WTC11 (cell line): ENCODE results near the gene MAPKAPK3. TPM values are rescaled to one million over a fixed set of nuclear protein-coding genes. Genes with fewer than 3 reads are reported as not detected.

Experiments
- ATAC-seq: fragments of 200-7000 bp; cut with Tn5 transposase; 2 replicates; pipeline ENCODE4 v1.10.0; 2021; ENCODE audit warnings: mild to moderate bottlenecking, moderate library complexity
- CTCF ChIA-PET: fragments of 300-600 bp; sonication (Branson Sonifier 250); formaldehyde crosslinking; loops from one replicate; lab custom pipeline; 2021; ENCODE audit warnings: antibody characterized with exemption; lab: Charles Lee
- POLR2A ChIA-PET: fragments of 350-600 bp; sonication (Branson Sonifier 250); formaldehyde crosslinking; loops from one replicate; lab custom pipeline; 2021; ENCODE audit warnings: antibody characterized with exemption; lab: Charles Lee
- DNase-seq: peaks from one replicate; pipeline ENCODE4 v3.0.0; 2021; ENCODE audit warnings: low spot score
- H3K27ac Mint-ChIP-seq: 2 replicates; pipeline ENCODE4 v1.8.0; 2021; ENCODE audit warnings: mixed read lengths
- H3K27me3 Mint-ChIP-seq: 2 replicates; pipeline ENCODE4 v1.8.0; 2021; ENCODE audit warnings: low read depth, mild to moderate bottlenecking, moderate library complexity, mixed read lengths
- H3K36me3 Mint-ChIP-seq: 2 replicates; pipeline ENCODE4 v1.8.0; 2021; ENCODE audit warnings: mixed read lengths
- H3K4me1 Mint-ChIP-seq: 2 replicates; pipeline ENCODE4 v1.8.0; 2022; ENCODE audit warnings: mixed read lengths
- H3K4me3 Mint-ChIP-seq: 2 replicates; pipeline ENCODE4 v1.8.0; 2021; ENCODE audit warnings: mild to moderate bottlenecking, moderate library complexity, mixed read lengths
- H3K9me3 Mint-ChIP-seq: 2 replicates; pipeline ENCODE4 v1.8.0; 2021; ENCODE audit warnings: mixed read lengths
- ARID4B ChIP-seq: sonication (generic); formaldehyde crosslinking; IDR thresholded peaks from 2 replicates; pipeline ENCODE4 v1.8.0; 2023; ENCODE audit warnings: missing genetic modification reagents, mild to moderate bottlenecking, borderline replicate concordance
- CBFB ChIP-seq: sonication (generic); formaldehyde crosslinking; IDR thresholded peaks from 2 replicates; pipeline ENCODE4 v1.8.1; 2022; ENCODE audit warnings: mild to moderate bottlenecking, low read depth, missing genetic modification reagents
- CDX4 ChIP-seq: fragments of 250-450 bp; sonication (Bioruptor Pico); IDR thresholded peaks from 2 replicates; pipeline ENCODE4 v1.9.0; 2021; ENCODE audit warnings: moderate library complexity, mild to moderate bottlenecking, inconsistent platforms, borderline replicate concordance
- CREB1 ChIP-seq: sonication (generic); formaldehyde crosslinking; IDR thresholded peaks from 2 replicates; pipeline ENCODE4 v1.8.0; 2023; ENCODE audit warnings: mild to moderate bottlenecking, missing genetic modification reagents
- CTCF ChIP-seq: fragments of 200-600 bp; IDR thresholded peaks from 2 replicates; pipeline ENCODE4 v1.8.0; 2022; ENCODE audit warnings: antibody characterized with exemption
- GTF2I ChIP-seq: fragments of 250-450 bp; sonication (Bioruptor Pico); conservative IDR thresholded peaks from 2 replicates; pipeline ENCODE4 v1.4.0; 2021; ENCODE audit warnings: mild to moderate bottlenecking
- IRF1 ChIP-seq: sonication (generic); formaldehyde crosslinking; IDR thresholded peaks from 2 replicates; pipeline ENCODE4 v1.8.0; 2023; ENCODE audit warnings: missing genetic modification reagents
- IRF2 ChIP-seq: sonication (generic); formaldehyde crosslinking; IDR thresholded peaks from 2 replicates; pipeline ENCODE4 v1.8.0; 2022; ENCODE audit warnings: low read depth, missing genetic modification reagents, borderline replicate concordance
- NFATC4 ChIP-seq: fragments of 250-450 bp; sonication (Bioruptor Pico); IDR thresholded peaks from 2 replicates; pipeline ENCODE4 v1.9.0; 2021; ENCODE audit warnings: mild to moderate bottlenecking
- SMAD4 ChIP-seq: sonication (generic); formaldehyde crosslinking; IDR thresholded peaks from 2 replicates; pipeline ENCODE4 v1.8.0; 2022; ENCODE audit warnings: mild to moderate bottlenecking, missing genetic modification reagents
- TCF7 ChIP-seq: sonication (generic); formaldehyde crosslinking; IDR thresholded peaks from 2 replicates; pipeline ENCODE4 v1.8.0; 2022; ENCODE audit warnings: mild to moderate bottlenecking, low read depth, missing genetic modification reagents, moderate library complexity
- TP53 ChIP-seq: sonication (generic); formaldehyde crosslinking; IDR thresholded peaks from 2 replicates; pipeline ENCODE4 v1.8.1; 2023; ENCODE audit warnings: mild to moderate bottlenecking, missing genetic modification reagents
- ZNF263 ChIP-seq: sonication (generic); formaldehyde crosslinking; IDR thresholded peaks from 2 replicates; pipeline ENCODE4 v1.8.1; 2022; ENCODE audit warnings: low read depth, mild to moderate bottlenecking, moderate library complexity, missing genetic modification reagents
- ZNF317 ChIP-seq: sonication (generic); formaldehyde crosslinking; IDR thresholded peaks from 2 replicates; pipeline ENCODE4 v1.8.1; 2023; ENCODE audit warnings: low read depth, mild to moderate bottlenecking, moderate library complexity, missing genetic modification reagents, borderline replicate concordance
- ZNF416 ChIP-seq: fragments of 250-450 bp; sonication (Bioruptor Pico); IDR thresholded peaks from 2 replicates; pipeline ENCODE4 v1.9.0; 2021; ENCODE audit warnings: mild to moderate bottlenecking, inconsistent platforms
- total RNA-seq: library from RNA; stranded (reverse); gene quantifications from 3 replicates; pipeline ENCODE4 v1.2.3, GENCODE V29; 2021
- TF ChIP-seq, protein P1 (sequence below): sonication (generic); formaldehyde crosslinking; IDR thresholded peaks from 2 replicates; pipeline ENCODE4 v1.8.1; 2023; ENCODE audit warnings: mild to moderate bottlenecking, missing genetic modification reagents
- TF ChIP-seq, protein P2 (sequence below): fragments of 250-450 bp; sonication (Bioruptor Pico); IDR thresholded peaks from 2 replicates; pipeline ENCODE4 v1.9.0; 2021; ENCODE audit warnings: mild to moderate bottlenecking
- TF ChIP-seq, protein P3 (sequence below): sonication (generic); formaldehyde crosslinking; IDR thresholded peaks from 2 replicates; pipeline ENCODE4 v1.8.1; 2022; ENCODE audit warnings: low read depth, mild to moderate bottlenecking, moderate library complexity, missing genetic modification reagents, borderline replicate concordance
- TF ChIP-seq, protein P4 (sequence below): sonication (generic); formaldehyde crosslinking; IDR thresholded peaks from 2 replicates; pipeline ENCODE4 v1.8.0; 2022; ENCODE audit warnings: mild to moderate bottlenecking, missing genetic modification reagents

MAPKAPK3 gene
- total RNA-seq, 1 experiment from 2014 or later, result 60.2 TPM

DNA sequence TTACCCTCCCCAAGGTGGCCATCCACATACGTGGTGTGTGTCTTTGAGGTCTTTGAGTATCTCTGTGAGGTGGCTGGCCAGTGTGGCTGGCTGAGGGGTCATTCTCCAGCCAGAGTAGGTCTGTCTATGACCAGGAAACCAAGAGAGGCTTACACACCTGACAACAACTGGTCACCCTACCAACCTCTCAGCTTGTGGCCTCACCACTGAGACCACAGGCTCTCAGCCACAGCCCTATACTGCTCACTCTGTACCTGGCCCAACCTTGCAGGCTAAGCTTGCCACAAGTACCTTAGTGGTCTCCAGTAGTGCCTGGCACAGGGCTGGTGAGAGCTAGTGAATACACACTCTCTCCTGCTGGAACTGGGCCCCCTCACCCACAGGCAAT is 42.5 kb upstream of the MAPKAPK3 start:
- DNase-seq (no peak), ATAC-seq (no peak)
- Mint-ChIP-seq H3K36me3 (no peaks in the 10 kb centered on the region), H3K9me3 (no peaks in the 10 kb centered on the region), H3K4me3 (no peak overlapping the region), H3K27ac (no peak overlapping the region), H3K4me1 (peaks cover 6% of the 10 kb centered on the region; the same call in 1 of the 2 replicates), H3K27me3 (no peaks in the 10 kb centered on the region)
- ChIA-PET POLR2A (no interaction called here), CTCF (interaction anchor here (2.8 kb wide), 1 partner anchor 38 kb away, joined by 13 read pairs; the partner anchor contains the start of gene CISH)
- TF ChIP-seq SMAD4 (CRISPR knock-in tag) (no peak), CBFB (CRISPR knock-in tag) (no peak), GTF2I (no peak), TP53 (CRISPR knock-in tag) (no peak), IRF2 (CRISPR knock-in tag) (no peak), ZNF416 (no peak), IRF1 (CRISPR knock-in tag) (no peak), TCF7 (CRISPR knock-in tag) (no peak)
- TF ChIP-seq, protein P1, sequence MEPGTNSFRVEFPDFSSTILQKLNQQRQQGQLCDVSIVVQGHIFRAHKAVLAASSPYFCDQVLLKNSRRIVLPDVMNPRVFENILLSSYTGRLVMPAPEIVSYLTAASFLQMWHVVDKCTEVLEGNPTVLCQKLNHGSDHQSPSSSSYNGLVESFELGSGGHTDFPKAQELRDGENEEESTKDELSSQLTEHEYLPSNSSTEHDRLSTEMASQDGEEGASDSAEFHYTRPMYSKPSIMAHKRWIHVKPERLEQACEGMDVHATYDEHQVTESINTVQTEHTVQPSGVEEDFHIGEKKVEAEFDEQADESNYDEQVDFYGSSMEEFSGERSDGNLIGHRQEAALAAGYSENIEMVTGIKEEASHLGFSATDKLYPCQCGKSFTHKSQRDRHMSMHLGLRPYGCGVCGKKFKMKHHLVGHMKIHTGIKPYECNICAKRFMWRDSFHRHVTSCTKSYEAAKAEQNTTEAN (CRISPR knock-in tag), result no peak

- ChIA-PET CTCF (interaction anchor here (2.8 kb wide), 1 partner anchor 37 kb away, joined by 13 read pairs; the partner anchor contains the start of gene CISH), POLR2A (interaction anchor here (0.6 kb wide), 1 partner anchor 46 kb away, joined by 9 read pairs; no protein-coding TSS in a partner anchor)
- Mint-ChIP-seq H3K36me3 (no peaks in the 10 kb centered on the region), H3K27me3 (no peaks in the 10 kb centered on the region), H3K4me1 (peaks cover 2% of the 10 kb centered on the region; the same call in 1 of the 2 replicates), H3K27ac (no peak overlapping the region), H3K9me3 (no peaks in the 10 kb centered on the region), H3K4me3 (no peak overlapping the region)
- ATAC-seq (no peak), DNase-seq (no peak)
- no peak for TF ChIP-seq CREB1 (CRISPR knock-in tag)
- TF ChIP-seq ZNF263 (CRISPR knock-in tag), result no peak
- no peak for TF ChIP-seq CDX4 (CRISPR knock-in tag)
- TF ChIP-seq, protein P2, sequence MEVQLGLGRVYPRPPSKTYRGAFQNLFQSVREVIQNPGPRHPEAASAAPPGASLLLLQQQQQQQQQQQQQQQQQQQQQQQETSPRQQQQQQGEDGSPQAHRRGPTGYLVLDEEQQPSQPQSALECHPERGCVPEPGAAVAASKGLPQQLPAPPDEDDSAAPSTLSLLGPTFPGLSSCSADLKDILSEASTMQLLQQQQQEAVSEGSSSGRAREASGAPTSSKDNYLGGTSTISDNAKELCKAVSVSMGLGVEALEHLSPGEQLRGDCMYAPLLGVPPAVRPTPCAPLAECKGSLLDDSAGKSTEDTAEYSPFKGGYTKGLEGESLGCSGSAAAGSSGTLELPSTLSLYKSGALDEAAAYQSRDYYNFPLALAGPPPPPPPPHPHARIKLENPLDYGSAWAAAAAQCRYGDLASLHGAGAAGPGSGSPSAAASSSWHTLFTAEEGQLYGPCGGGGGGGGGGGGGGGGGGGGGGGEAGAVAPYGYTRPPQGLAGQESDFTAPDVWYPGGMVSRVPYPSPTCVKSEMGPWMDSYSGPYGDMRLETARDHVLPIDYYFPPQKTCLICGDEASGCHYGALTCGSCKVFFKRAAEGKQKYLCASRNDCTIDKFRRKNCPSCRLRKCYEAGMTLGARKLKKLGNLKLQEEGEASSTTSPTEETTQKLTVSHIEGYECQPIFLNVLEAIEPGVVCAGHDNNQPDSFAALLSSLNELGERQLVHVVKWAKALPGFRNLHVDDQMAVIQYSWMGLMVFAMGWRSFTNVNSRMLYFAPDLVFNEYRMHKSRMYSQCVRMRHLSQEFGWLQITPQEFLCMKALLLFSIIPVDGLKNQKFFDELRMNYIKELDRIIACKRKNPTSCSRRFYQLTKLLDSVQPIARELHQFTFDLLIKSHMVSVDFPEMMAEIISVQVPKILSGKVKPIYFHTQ (CRISPR knock-in tag), result no peak
- TF ChIP-seq, protein P3, sequence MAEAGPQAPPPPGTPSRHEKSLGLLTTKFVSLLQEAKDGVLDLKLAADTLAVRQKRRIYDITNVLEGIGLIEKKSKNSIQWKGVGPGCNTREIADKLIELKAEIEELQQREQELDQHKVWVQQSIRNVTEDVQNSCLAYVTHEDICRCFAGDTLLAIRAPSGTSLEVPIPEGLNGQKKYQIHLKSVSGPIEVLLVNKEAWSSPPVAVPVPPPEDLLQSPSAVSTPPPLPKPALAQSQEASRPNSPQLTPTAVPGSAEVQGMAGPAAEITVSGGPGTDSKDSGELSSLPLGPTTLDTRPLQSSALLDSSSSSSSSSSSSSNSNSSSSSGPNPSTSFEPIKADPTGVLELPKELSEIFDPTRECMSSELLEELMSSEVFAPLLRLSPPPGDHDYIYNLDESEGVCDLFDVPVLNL (CRISPR knock-in tag), result no peak
- no peak for TF ChIP-seq TP53 (CRISPR knock-in tag)
- TF ChIP-seq, protein P4, sequence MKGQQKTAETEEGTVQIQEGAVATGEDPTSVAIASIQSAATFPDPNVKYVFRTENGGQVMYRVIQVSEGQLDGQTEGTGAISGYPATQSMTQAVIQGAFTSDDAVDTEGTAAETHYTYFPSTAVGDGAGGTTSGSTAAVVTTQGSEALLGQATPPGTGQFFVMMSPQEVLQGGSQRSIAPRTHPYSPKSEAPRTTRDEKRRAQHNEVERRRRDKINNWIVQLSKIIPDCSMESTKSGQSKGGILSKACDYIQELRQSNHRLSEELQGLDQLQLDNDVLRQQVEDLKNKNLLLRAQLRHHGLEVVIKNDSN (CRISPR knock-in tag), result no peak
- TF ChIP-seq CTCF, result no peak
- TF ChIP-seq, protein P1 (CRISPR knock-in tag), result no peak
- TF ChIP-seq NFATC4 (CRISPR knock-in tag), result no peak
- TF ChIP-seq ARID4B, result no peak
- TF ChIP-seq ZNF317, result no peak
Observed at GRCh38 chr3:50575372-50575771, 41.6 kb upstream of the MAPKAPK3 start.
